DOHH2 (cell line): ENCODE measurements around the gene FASTKD3.

ENCODE experiments used
- H3F3A ChIP-seq: fragments of 200-600 bp; sonication (generic), shearing (Covaris generic); 2 replicates; pipeline ENCODE4 v1.6.0; 2016; ENCODE audit warnings: antibody characterized with exemption, mild to moderate bottlenecking; ENCODE audit not compliant: control insufficient read depth, insufficient read depth
- H3K27ac ChIP-seq: fragments of 200-600 bp; sonication (generic); 2 replicates; pipeline ENCODE4 v1.5.1; 2014; ENCODE audit warnings: low read depth, mild to moderate bottlenecking, low read length, moderate library complexity
- H3K27me3 ChIP-seq: fragments of 200-600 bp; sonication (generic); 2 replicates; pipeline ENCODE4 v1.6.1; 2014; ENCODE audit warnings: mild to moderate bottlenecking, low read length, mixed read lengths; ENCODE audit not compliant: control insufficient read depth
- H3K36me3 ChIP-seq: fragments of 200-600 bp; sonication (generic); 2 replicates; pipeline ENCODE4 v1.6.1; 2014; ENCODE audit warnings: mild to moderate bottlenecking, low read length, moderate library complexity, mixed read lengths; ENCODE audit not compliant: control insufficient read depth
- H3K4me1 ChIP-seq: fragments of 200-600 bp; sonication (generic); 2 replicates; pipeline ENCODE4 v1.6.1; 2014; ENCODE audit warnings: mild to moderate bottlenecking, low read length, mixed read lengths; ENCODE audit not compliant: control insufficient read depth
- H3K4me2 ChIP-seq: fragments of 200-600 bp; sonication (generic); 2 replicates; pipeline ENCODE4 v1.6.0; 2014; ENCODE audit warnings: mild to moderate bottlenecking, low read length, moderate library complexity
- H3K4me3 ChIP-seq: fragments of 200-600 bp; sonication (generic); 2 replicates; pipeline ENCODE4 v1.5.1; 2014; ENCODE audit warnings: mild to moderate bottlenecking, low read length, mixed read lengths
- H3K79me2 ChIP-seq: fragments of 200-600 bp; sonication (generic); 2 replicates; pipeline ENCODE4 v1.6.1; 2014; ENCODE audit warnings: mild to moderate bottlenecking, low read length, mixed read lengths; ENCODE audit not compliant: control insufficient read depth
- H3K9me2 ChIP-seq: fragments of 200-600 bp; sonication (generic); replicated peaks from 2 replicates; pipeline ENCODE4 v1.6.1; 2014; ENCODE audit warnings: mild to moderate bottlenecking, low read length, mixed read lengths; ENCODE audit not compliant: control insufficient read depth
- H3K9me3 ChIP-seq: fragments of 200-600 bp; sonication (generic); 2 replicates; pipeline ENCODE4 v1.6.1; 2014; ENCODE audit warnings: antibody characterized with exemption, low read length, mixed read lengths; ENCODE audit not compliant: control insufficient read depth, insufficient read depth
- H4K20me1 ChIP-seq: fragments of 200-600 bp; sonication (generic); 2 replicates; pipeline ENCODE4 v1.6.0; 2014; ENCODE audit warnings: low read depth, mild to moderate bottlenecking, antibody characterized with exemption, low read length, moderate library complexity; ENCODE audit not compliant: control insufficient read depth, insufficient read depth
- CTCF ChIP-seq: fragments of 200-600 bp; sonication (generic); IDR thresholded peaks from one replicate; pipeline ENCODE4 v1.5.1; 2014; ENCODE audit warnings: antibody characterized with exemption, mild to moderate bottlenecking, low read depth, low read length; ENCODE audit not compliant: poor library complexity, severe bottlenecking
- EZH2phosphoT487 ChIP-seq: fragments of 200-600 bp; sonication (generic); IDR thresholded peaks from 2 replicates; pipeline ENCODE4 v1.6.1; 2017; ENCODE audit warnings: borderline replicate concordance, mild to moderate bottlenecking, antibody characterized with exemption, low read length, moderate library complexity, mixed read lengths

FASTKD3 gene

GRCh38 chr5:7904170-7904569, 35.3 kb upstream of the FASTKD3 start:
- no peak for TF ChIP-seq CTCF
- TF ChIP-seq EZH2phosphoT487, result no peak
- H3F3A ChIP-seq, result no peaks in the 10 kb centered on the region
- H3K27me3 ChIP-seq, result no peaks in the 10 kb centered on the region
- no peak overlapping the region for H3K4me2 ChIP-seq
- peaks cover 80% of the 10 kb centered on the region for H3K36me3 ChIP-seq
- H3K27ac ChIP-seq, result no peak overlapping the region
- H3K4me1 ChIP-seq, result no peaks in the 10 kb centered on the region
- H3K4me3 ChIP-seq, result no peak overlapping the region
- no peaks in the 10 kb centered on the region for H3K9me3 ChIP-seq
- no peaks in the 10 kb centered on the region for H4K20me1 ChIP-seq
- H3K79me2 ChIP-seq, result no peaks in the 10 kb centered on the region
- H3K9me2 ChIP-seq, result no peaks in the 10 kb centered on the region

- Histone ChIP-seq H3F3A (no peaks in the 10 kb centered on the region), H3K4me1 (no peaks in the 10 kb centered on the region), H3K79me2 (no peaks in the 10 kb centered on the region), H3K27ac (no peak overlapping the region), H3K4me3 (no peak overlapping the region), H3K36me3 (peaks cover 88% of the 10 kb centered on the region), H4K20me1 (no peaks in the 10 kb centered on the region), H3K9me3 (no peaks in the 10 kb centered on the region), H3K9me2 (no peaks in the 10 kb centered on the region), H3K27me3 (no peaks in the 10 kb centered on the region), H3K4me2 (no peak overlapping the region)
- TF ChIP-seq CTCF (no peak), EZH2phosphoT487 (no peak)
These were observed 34.1 kb upstream of the FASTKD3 start for GRCh38 chr5:7902666-7903625.

GRCh38 chr5:7902201-7902600, 33.4 kb upstream of the FASTKD3 start:
- Histone ChIP-seq H3K4me2 (no peak overlapping the region), H3K27ac (no peak overlapping the region), H3K9me2 (no peaks in the 10 kb centered on the region), H3K36me3 (peaks cover 90% of the 10 kb centered on the region), H4K20me1 (no peaks in the 10 kb centered on the region), H3K4me1 (no peaks in the 10 kb centered on the region), H3K79me2 (no peaks in the 10 kb centered on the region), H3K9me3 (no peaks in the 10 kb centered on the region), H3K27me3 (no peaks in the 10 kb centered on the region), H3F3A (no peaks in the 10 kb centered on the region), H3K4me3 (no peak overlapping the region)
- TF ChIP-seq CTCF (no peak), EZH2phosphoT487 (no peak)
